Osteoblast (primary cell): ENCODE results near the gene PITRM1. TPM values are rescaled to one million over a fixed set of nuclear protein-coding genes. Genes with fewer than 3 reads are reported as not detected.

Experiments
- DNase-seq: peaks from one replicate; pipeline ENCODE4 v3.0.0; 2011; ENCODE audit warnings: low spot score, mixed read lengths; ENCODE audit not compliant: insufficient read length; ENCODE audit errors: missing footprints
- H2AFZ ChIP-seq: 2 replicates; pipeline ENCODE4 v1.6.0; 2011; ENCODE audit warnings: mild to moderate bottlenecking, low read length
- H3K27ac ChIP-seq: 2 replicates; pipeline ENCODE4 v1.5.1; 2011; ENCODE audit warnings: mild to moderate bottlenecking, low read depth, low read length, moderate library complexity
- H3K27me3 ChIP-seq: 2 replicates; pipeline ENCODE4 v1.6.0; 2012; ENCODE audit warnings: mild to moderate bottlenecking, control low read depth, inconsistent platforms, low read length, moderate library complexity; ENCODE audit not compliant: insufficient read depth
- H3K36me3 ChIP-seq: 2 replicates; pipeline ENCODE4 v1.5.1; 2011; ENCODE audit warnings: mild to moderate bottlenecking, low read length, control low read depth, moderate library complexity; ENCODE audit not compliant: insufficient read depth
- H3K4me1 ChIP-seq: 2 replicates; pipeline ENCODE4 v1.5.1; 2011; ENCODE audit warnings: mild to moderate bottlenecking, low read length, control low read depth, moderate library complexity; ENCODE audit not compliant: insufficient read depth
- H3K4me2 ChIP-seq: 2 replicates; pipeline ENCODE4 v1.6.0; 2011; ENCODE audit warnings: mild to moderate bottlenecking, low read length; ENCODE audit not compliant: insufficient read depth
- H3K4me3 ChIP-seq: fragments of 200-600 bp; sonication (generic); 3 replicates; pipeline ENCODE4 v1.5.1; 2012; ENCODE audit warnings: mild to moderate bottlenecking, low read length, inconsistent platforms; ENCODE audit not compliant: insufficient read depth
- H3K79me2 ChIP-seq: 2 replicates; pipeline ENCODE4 v1.6.0; 2012; ENCODE audit warnings: mild to moderate bottlenecking, low read length, control low read depth, inconsistent platforms; ENCODE audit not compliant: insufficient read depth
- H3K9me3 ChIP-seq: 2 replicates; pipeline ENCODE4 v1.5.1; 2011; ENCODE audit warnings: low read depth, low read length, control low read depth
- H4K20me1 ChIP-seq: 2 replicates; pipeline ENCODE4 v1.6.0; 2012; ENCODE audit warnings: mild to moderate bottlenecking, low read length, control low read depth; ENCODE audit not compliant: insufficient read depth
- total RNA-seq: library from RNA; depleted of rRNA; stranded (reverse); fragments of >200 nt; gene quantifications from 2 replicates; pipeline ENCODE4 v1.2.3, GENCODE V29; 2012
- TF ChIP-seq, protein P1 (sequence below): IDR thresholded peaks from 2 replicates; pipeline ENCODE4 v1.5.1; 2011; ENCODE audit warnings: mild to moderate bottlenecking, low read depth, low read length, moderate library complexity; ENCODE audit errors: extremely low read depth

PITRM1 gene
- total RNA-seq, 1 donor: 89.8 TPM

DNA sequence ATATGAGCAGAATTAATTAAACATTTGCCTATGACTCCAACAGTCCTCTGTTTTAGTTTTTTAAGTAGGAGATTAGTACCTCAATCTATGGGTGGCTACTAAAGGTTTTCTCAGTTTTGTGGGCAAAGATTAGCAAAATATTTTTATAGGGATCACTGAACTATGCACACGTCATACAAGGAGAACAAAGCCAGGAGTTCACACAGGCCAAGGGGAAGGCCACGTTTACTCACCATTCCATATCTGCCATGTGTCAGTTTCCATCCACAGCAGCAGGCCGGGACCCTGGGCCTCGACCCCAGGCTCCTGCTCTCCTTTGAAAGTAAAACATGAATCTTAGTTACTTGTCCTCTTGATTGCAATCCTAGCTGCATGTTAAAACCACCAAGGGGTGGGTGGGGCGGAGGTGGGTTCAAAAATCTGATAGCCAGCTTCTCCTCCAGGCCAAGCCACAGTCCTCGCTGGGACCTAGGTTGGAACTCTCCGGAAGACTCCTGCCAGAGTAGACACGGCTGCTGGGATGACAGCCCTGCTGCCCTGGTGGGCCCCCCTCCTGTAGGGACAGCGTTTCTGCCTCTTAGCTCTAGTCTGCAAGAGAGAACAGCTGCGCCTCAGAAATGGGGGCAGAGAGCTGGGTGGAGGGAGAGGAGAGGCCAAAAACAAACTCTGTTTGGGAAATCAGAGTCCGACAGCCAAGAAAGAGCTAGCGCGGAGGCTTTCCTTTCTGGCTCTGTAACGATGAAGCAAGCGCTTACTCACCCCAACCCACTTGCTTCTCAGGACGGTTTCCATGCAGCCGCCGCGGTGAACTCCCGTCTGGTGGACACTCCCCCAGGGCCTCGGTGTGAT, 35.6 kb downstream of the PITRM1 start:
- Histone ChIP-seq H3K9me3 (no peaks in the 10 kb centered on the region), H2AFZ (no peak overlapping the region), H3K79me2 (no peaks in the 10 kb centered on the region), H3K4me3 (no peak overlapping the region), H3K27ac (peak overlapping the region; percentile 75), H3K27me3 (no peaks in the 10 kb centered on the region), H3K4me1 (peaks cover 3% of the 10 kb centered on the region), H3K36me3 (peaks cover 99% of the 10 kb centered on the region), H3K4me2 (no peak overlapping the region), H4K20me1 (peaks cover 5% of the 10 kb centered on the region)
- DNase-seq: peak; percentile 94
- TF ChIP-seq, protein P1, sequence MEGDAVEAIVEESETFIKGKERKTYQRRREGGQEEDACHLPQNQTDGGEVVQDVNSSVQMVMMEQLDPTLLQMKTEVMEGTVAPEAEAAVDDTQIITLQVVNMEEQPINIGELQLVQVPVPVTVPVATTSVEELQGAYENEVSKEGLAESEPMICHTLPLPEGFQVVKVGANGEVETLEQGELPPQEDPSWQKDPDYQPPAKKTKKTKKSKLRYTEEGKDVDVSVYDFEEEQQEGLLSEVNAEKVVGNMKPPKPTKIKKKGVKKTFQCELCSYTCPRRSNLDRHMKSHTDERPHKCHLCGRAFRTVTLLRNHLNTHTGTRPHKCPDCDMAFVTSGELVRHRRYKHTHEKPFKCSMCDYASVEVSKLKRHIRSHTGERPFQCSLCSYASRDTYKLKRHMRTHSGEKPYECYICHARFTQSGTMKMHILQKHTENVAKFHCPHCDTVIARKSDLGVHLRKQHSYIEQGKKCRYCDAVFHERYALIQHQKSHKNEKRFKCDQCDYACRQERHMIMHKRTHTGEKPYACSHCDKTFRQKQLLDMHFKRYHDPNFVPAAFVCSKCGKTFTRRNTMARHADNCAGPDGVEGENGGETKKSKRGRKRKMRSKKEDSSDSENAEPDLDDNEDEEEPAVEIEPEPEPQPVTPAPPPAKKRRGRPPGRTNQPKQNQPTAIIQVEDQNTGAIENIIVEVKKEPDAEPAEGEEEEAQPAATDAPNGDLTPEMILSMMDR: no peak

DNA sequence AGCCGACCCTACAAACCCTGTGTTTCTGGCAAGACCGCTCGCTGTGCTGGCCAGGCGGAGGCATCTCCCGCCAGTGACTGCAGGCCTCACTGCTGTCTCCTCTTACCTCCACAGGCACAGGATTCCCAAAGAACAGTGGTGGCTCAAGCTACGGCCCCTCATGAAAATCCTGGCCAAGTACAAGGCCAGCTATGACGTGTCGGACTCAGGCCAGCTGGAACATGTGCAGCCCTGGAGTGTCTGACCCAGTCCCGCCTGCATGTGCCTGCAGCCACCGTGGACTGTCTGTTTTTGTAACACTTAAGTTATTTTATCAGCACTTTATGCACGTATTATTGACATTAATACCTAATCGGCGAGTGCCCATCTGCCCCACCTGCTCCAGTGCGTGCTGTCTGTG, 36.2 kb downstream of the PITRM1 start:
- H3K4me3 ChIP-seq: no peak overlapping the region
- H3K9me3 ChIP-seq: no peaks in the 10 kb centered on the region
- no peak overlapping the region for H3K4me2 ChIP-seq
- H3K36me3 ChIP-seq: peaks cover 98% of the 10 kb centered on the region
- H3K79me2 ChIP-seq: no peaks in the 10 kb centered on the region
- peak overlapping the region; percentile 75 for H3K27ac ChIP-seq
- H2AFZ ChIP-seq: no peak overlapping the region
- TF ChIP-seq, protein P1: no peak
- H4K20me1 ChIP-seq: peaks cover 5% of the 10 kb centered on the region
- DNase-seq: no peak
- peaks cover 3% of the 10 kb centered on the region for H3K4me1 ChIP-seq
- H3K27me3 ChIP-seq: no peaks in the 10 kb centered on the region

DNA sequence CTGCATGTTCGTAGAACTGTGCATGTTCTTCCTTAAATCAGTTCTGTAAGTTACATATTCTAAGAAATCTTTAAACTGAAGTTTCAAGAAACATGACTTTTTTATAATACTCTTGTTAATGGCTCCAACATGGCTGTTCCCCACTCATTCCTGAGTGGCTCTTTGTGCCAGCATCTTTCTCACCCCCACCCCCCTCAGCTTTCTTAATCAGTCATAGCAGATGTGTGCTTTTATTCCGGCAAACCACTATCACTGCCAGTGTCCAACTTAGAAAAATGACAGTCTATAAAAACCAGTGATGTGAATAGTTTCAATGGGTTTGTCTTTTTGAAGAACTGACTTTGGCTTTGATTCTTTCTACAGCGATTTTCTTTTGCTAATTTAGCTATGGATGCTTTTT, 37.6 kb downstream of the PITRM1 start:
- peak; percentile 13 for DNase-seq
- TF ChIP-seq, protein P1: no peak

DNA sequence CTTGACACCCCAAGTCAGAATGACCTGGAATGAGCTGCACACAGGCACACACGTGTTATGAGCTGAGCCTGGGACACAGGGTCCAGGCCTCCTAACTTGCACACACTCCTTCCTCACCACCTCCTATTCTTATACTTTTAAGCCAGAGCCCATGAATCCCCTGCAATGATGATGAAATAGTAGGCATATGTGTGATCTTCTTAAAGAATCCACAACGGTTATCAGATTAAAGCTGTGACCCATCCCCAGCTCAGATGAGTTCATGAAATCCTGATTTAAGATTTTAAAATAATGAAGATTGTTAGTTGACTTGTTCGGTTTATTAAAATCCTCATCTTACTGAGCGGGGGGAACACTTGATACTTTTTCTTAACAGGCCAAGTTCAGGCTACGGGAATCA, 38.6 kb downstream of the PITRM1 start:
- Histone ChIP-seq H3K9me3 (no peaks in the 10 kb centered on the region), H3K4me2 (no peak overlapping the region), H3K4me3 (no peak overlapping the region), H2AFZ (no peak overlapping the region), H3K27ac (peak overlapping the region; percentile 61), H4K20me1 (peaks cover 5% of the 10 kb centered on the region), H3K36me3 (peaks cover 89% of the 10 kb centered on the region), H3K79me2 (no peaks in the 10 kb centered on the region), H3K4me1 (peaks cover 3% of the 10 kb centered on the region), H3K27me3 (no peaks in the 10 kb centered on the region)
- peak; percentile 17 for DNase-seq
- TF ChIP-seq, protein P1: no peak

More for the DNA sequence above, 37.6 kb downstream of the PITRM1 start:
- H3K27me3 ChIP-seq: no peaks in the 10 kb centered on the region
- no peak overlapping the region for H3K4me2 ChIP-seq
- H4K20me1 ChIP-seq: peaks cover 5% of the 10 kb centered on the region
- H3K9me3 ChIP-seq: no peaks in the 10 kb centered on the region
- peaks cover 3% of the 10 kb centered on the region for H3K4me1 ChIP-seq
- H3K79me2 ChIP-seq: no peaks in the 10 kb centered on the region
- no peak overlapping the region for H3K27ac ChIP-seq
- no peak overlapping the region for H3K4me3 ChIP-seq
- H3K36me3 ChIP-seq: peaks cover 96% of the 10 kb centered on the region
- H2AFZ ChIP-seq: no peak overlapping the region
